Prostate gland (tissue), 2 donors: Measurements from ENCODE around the gene GRIN1. TPM values are rescaled to one million over a fixed set of nuclear protein-coding genes. Genes with fewer than 3 reads are reported as not detected.

Experiments used
- DNase-seq: peaks from one replicate; pipeline ENCODE4 v3.0.0-alpha.2; 2019; ENCODE audit warnings: low spot score
- H3K27ac ChIP-seq, 2 donors: fragments of 200-600 bp; sonication (generic); 2 replicates each; pipeline ENCODE4 v1.5.1; 2017 to 2019
- H3K27me3 ChIP-seq: fragments of 200-600 bp; sonication (generic); replicated peaks from 2 replicates; pipeline ENCODE4 v1.5.1; 2019; ENCODE audit not compliant: insufficient read depth
- H3K36me3 ChIP-seq, 2 donors: fragments of 200-600 bp; sonication (generic); 1 replicate in 1 of 2; 2 replicates in 1 of 2; pipeline versions ENCODE4 v1.5.1 to v1.8.1; 2017 to 2019
- H3K4me1 ChIP-seq: fragments of 200-600 bp; sonication (generic); replicated peaks from 2 replicates; pipeline ENCODE4 v1.5.1; 2019
- H3K4me3 ChIP-seq, 2 donors: fragments of 200-600 bp; sonication (generic); 2 replicates each; pipeline ENCODE4 v1.5.1; 2017 to 2019
- H3K9me3 ChIP-seq: fragments of 200-600 bp; sonication (generic); 2 replicates; pipeline ENCODE4 v1.5.1; 2017
- CTCF ChIP-seq, 4 experiments: fragments of 200-600 bp in 2 of 4; fragments of 450-650 bp in 2 of 4; sonication (generic) in 2 of 4; IDR thresholded peaks; 1 replicate in 3 of 4; 2 replicates in 1 of 4; pipeline ENCODE4 v1.5.1; 2016 to 2019; ENCODE audit warnings: antibody characterized with exemption in 4 of 4, mild to moderate bottlenecking in 2 of 4, moderate library complexity in 2 of 4
- POLR2A ChIP-seq: fragments of 450-650 bp; IDR thresholded peaks from one replicate; pipeline ENCODE4 v1.6.1; 2016; ENCODE audit warnings: antibody characterized with exemption, mild to moderate bottlenecking
- POLR2AphosphoS5 ChIP-seq: sonication (generic); formaldehyde crosslinking; IDR thresholded peaks from one replicate; pipeline ENCODE4 v1.6.1; 2017; ENCODE audit warnings: antibody characterized with exemption
- WGBS: methylation state at CpG from one replicate; pipeline ENCODE4 v1.1.5; 2018; 5-methylcytosine and 5-hydroxymethylcytosine counted together
- intact Hi-C: fragments of 100-400 bp; cut with DNase I; formaldehyde crosslinking; loops from one replicate; pipeline ENCODE4 v1.14.2; 2022
- total RNA-seq, 2 donors: library from RNA; depleted of rRNA; stranded (reverse); fragments of >200 nt; gene quantifications; one replicate each; pipeline ENCODE4 v1.1.0, GENCODE V29; 2016

Gene GRIN1
- total RNA-seq, 2 donors from 2014 or later, result 0.59 to 1.8 TPM

- Histone ChIP-seq H3K4me3 (no peak overlapping the region), H3K4me1 (no peaks in the 10 kb centered on the region), H3K27me3 (peaks cover 24% of the 10 kb centered on the region), H3K36me3 (no peaks in the 10 kb centered on the region), H3K9me3 (no peaks in the 10 kb centered on the region), H3K27ac (no peak overlapping the region)
- no peak for DNase-seq
- TF ChIP-seq POLR2AphosphoS5 (no peak), POLR2A (no peak), CTCF (IDR thresholded peaks at IDR 0.05) (no peak)
- intact Hi-C loops, result no loop called here
- 54% methylated on average over 9 of the region's 9 CpGs for WGBS
Observed at GRCh38 chr9:137146527-137146918, 7.6 kb downstream of the GRIN1 start.

GRCh38 chr9:137147091-137147792 lies 8.3 kb downstream of the GRIN1 start:
- WGBS, result 78% methylated on average over 26 of the region's 26 CpGs
- no peak overlapping the region for H3K27ac ChIP-seq
- H3K4me3 ChIP-seq, result no peak overlapping the region
- peaks cover 24% of the 10 kb centered on the region for H3K27me3 ChIP-seq
- H3K36me3 ChIP-seq, result no peaks in the 10 kb centered on the region
- H3K4me1 ChIP-seq, result no peaks in the 10 kb centered on the region
- H3K9me3 ChIP-seq, result no peaks in the 10 kb centered on the region
- intact Hi-C loops, result no loop called here
- DNase-seq, result no peak
- TF ChIP-seq CTCF (IDR thresholded peaks at IDR 0.05), result no peak
- no peak for TF ChIP-seq POLR2A
- no peak for TF ChIP-seq POLR2AphosphoS5

GRCh38 chr9:137147793-137148160 lies 8.8 kb downstream of the GRIN1 start:
- intact Hi-C loops, result no loop called here
- 21% methylated on average over 15 of the region's 24 CpGs for WGBS
- no peak for TF ChIP-seq POLR2AphosphoS5
- no peak for TF ChIP-seq POLR2A
- TF ChIP-seq CTCF (IDR thresholded peaks at IDR 0.05), result no peak
- H3K4me3 ChIP-seq, result no peak overlapping the region
- H3K27me3 ChIP-seq, result peaks cover 20% of the 10 kb centered on the region
- H3K36me3 ChIP-seq, result no peaks in the 10 kb centered on the region
- H3K27ac ChIP-seq, result no peak overlapping the region
- no peak for DNase-seq
- no peaks in the 10 kb centered on the region for H3K9me3 ChIP-seq
- no peaks in the 10 kb centered on the region for H3K4me1 ChIP-seq

- 65% methylated on average over 24 of the region's 27 CpGs for WGBS
- no peak overlapping the region for H3K4me3 ChIP-seq
- H3K27ac ChIP-seq, result no peak overlapping the region
- TF ChIP-seq POLR2A (no peak), CTCF (IDR thresholded peaks at IDR 0.05) (no peak), POLR2AphosphoS5 (no peak)
- H3K9me3 ChIP-seq, result no peaks in the 10 kb centered on the region
- peaks cover 18% of the 10 kb centered on the region for H3K27me3 ChIP-seq
- intact Hi-C loops, result no loop called here
- H3K4me1 ChIP-seq, result no peaks in the 10 kb centered on the region
- DNase-seq, result no peak
- H3K36me3 ChIP-seq, result no peaks in the 10 kb centered on the region
Observed at GRCh38 chr9:137148242-137148641, 9.3 kb downstream of the GRIN1 start.

GRCh38 chr9:137148661-137149060 lies 9.7 kb downstream of the GRIN1 start:
- no peak overlapping the region for H3K4me3 ChIP-seq
- intact Hi-C loops, result no loop called here
- H3K27me3 ChIP-seq, result peaks cover 15% of the 10 kb centered on the region
- no peaks in the 10 kb centered on the region for H3K36me3 ChIP-seq
- DNase-seq, result no peak
- H3K9me3 ChIP-seq, result no peaks in the 10 kb centered on the region
- H3K4me1 ChIP-seq, result no peaks in the 10 kb centered on the region
- H3K27ac ChIP-seq, result no peak overlapping the region
- WGBS, result 79% methylated on average over 17 of the region's 19 CpGs
- no peak for TF ChIP-seq CTCF (IDR thresholded peaks at IDR 0.05)
- no peak for TF ChIP-seq POLR2A
- no peak for TF ChIP-seq POLR2AphosphoS5
